Activated naive CD8-positive, alpha-beta T cell treated with anti-CD3 and anti-CD28 coated beads for 36 hours (primary cell): ENCODE data around the gene KLK2. TPM values are rescaled to one million over a fixed set of nuclear protein-coding genes. Genes with fewer than 3 reads are reported as not detected.

Experiments used
- DNase-seq: peaks from one replicate; pipeline ENCODE4 v3.0.0; 2021
- H3K27ac Mint-ChIP-seq: one replicate; pipeline ENCODE4 v1.8.0; 2022; ENCODE audit warnings: mild to moderate bottlenecking, moderate library complexity, mixed read lengths
- H3K27me3 Mint-ChIP-seq: one replicate; pipeline ENCODE4 v1.8.0; 2022; ENCODE audit warnings: mild to moderate bottlenecking, mixed read lengths
- H3K36me3 Mint-ChIP-seq: one replicate; pipeline ENCODE4 v1.8.0; 2021; ENCODE audit warnings: mild to moderate bottlenecking, mixed read lengths
- H3K4me1 Mint-ChIP-seq: one replicate; pipeline ENCODE4 v1.8.0; 2021; ENCODE audit warnings: mixed read lengths
- H3K4me3 Mint-ChIP-seq: one replicate; pipeline ENCODE4 v1.8.0; 2022; ENCODE audit warnings: mild to moderate bottlenecking, moderate library complexity, mixed read lengths
- H3K9me3 Mint-ChIP-seq: one replicate; pipeline ENCODE4 v1.8.0; 2022; ENCODE audit warnings: mixed read lengths
- total RNA-seq, 2 experiments: library from RNA; stranded (reverse); gene quantifications; one replicate each; pipeline ENCODE4 v1.2.3, GENCODE V29; 2021

Gene KLK2
- total RNA-seq, 2 experiments from 2014 or later: 0.38 to 0.45 TPM

DNA sequence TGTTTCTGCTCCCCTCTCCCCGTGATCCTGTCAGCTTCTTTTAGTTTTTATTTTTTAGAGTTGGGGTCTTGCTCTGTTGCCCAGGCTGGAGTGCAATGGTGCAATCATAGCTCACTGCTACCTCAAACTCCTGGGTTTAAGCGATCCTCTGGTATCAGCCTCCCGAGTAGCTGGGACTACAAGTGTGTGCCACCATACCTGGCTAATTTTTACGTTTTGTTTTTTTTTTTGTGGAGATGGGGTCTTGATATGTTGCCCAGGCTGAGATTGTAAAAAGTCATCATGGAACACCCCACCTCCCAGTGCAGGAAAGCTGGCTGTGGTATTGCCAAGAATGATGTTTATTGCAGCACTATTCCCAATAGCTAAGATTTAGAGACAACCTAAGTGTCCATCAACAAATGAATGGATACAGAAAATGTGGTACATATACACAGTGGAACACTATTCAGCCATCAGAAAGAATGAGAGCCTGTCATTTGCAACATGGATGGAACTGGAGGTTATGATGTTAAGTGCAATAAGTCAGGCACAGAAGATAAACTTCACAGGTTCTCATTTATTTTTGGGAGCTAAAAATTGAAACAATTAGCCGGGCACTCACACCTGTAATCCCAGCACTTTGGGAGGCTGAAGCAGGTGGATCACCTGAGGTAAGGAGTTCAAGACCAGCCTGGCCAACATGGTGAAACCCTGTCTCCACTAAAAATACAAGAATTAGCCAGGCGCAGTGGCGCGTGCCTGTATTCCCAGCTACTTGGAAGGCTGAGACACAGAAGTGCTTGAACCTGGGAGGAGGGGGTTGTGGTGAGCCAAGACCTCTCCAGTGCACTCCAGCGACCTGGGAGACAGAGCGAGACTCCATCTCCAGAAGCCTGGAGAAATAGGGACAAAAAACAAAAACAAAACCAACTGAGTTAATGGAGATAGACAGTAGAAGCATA is 33.3 kb upstream of the KLK2 start:
- peaks cover 10% of the 10 kb centered on the region for H3K4me1 Mint-ChIP-seq
- peaks cover 49% of the 10 kb centered on the region for H3K27me3 Mint-ChIP-seq
- H3K9me3 Mint-ChIP-seq: peaks cover 13% of the 10 kb centered on the region
- H3K4me3 Mint-ChIP-seq: no peak overlapping the region
- no peaks in the 10 kb centered on the region for H3K36me3 Mint-ChIP-seq
- no peak overlapping the region for H3K27ac Mint-ChIP-seq
- no peak for DNase-seq

- no peak overlapping the region for H3K4me3 Mint-ChIP-seq
- H3K36me3 Mint-ChIP-seq: no peaks in the 10 kb centered on the region
- H3K27ac Mint-ChIP-seq: no peak overlapping the region
- DNase-seq: no peak
- H3K4me1 Mint-ChIP-seq: no peaks in the 10 kb centered on the region
- H3K9me3 Mint-ChIP-seq: peaks cover 16% of the 10 kb centered on the region
- H3K27me3 Mint-ChIP-seq: peaks cover 41% of the 10 kb centered on the region
Measured at GRCh38 chr19:50842130-50842529, 31.1 kb upstream of the KLK2 start.

DNA sequence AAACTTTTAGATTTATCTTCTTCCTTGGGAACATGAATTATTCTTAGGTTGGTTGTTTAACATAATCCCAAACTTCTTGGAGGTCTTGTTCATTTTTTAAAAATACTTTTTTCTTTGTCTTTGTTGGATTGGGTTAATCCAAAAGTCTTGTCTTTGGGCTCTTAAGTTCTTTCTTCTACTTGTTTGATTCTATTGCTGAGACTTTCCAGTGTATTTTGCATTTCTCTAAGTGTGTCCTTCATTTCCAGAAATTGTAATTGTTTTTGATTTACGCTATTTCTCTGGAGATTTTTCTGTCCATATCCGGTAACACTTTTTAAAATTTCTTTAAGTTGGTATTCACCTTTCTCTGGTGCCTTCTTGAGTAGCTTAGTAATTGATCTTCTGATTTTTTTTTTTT is 30.0 kb upstream of the KLK2 start:
- Mint-ChIP-seq H3K27ac (no peak overlapping the region), H3K9me3 (peaks cover 16% of the 10 kb centered on the region), H3K27me3 (peaks cover 31% of the 10 kb centered on the region), H3K36me3 (no peaks in the 10 kb centered on the region), H3K4me1 (no peaks in the 10 kb centered on the region), H3K4me3 (no peak overlapping the region)
- no peak for DNase-seq

DNA sequence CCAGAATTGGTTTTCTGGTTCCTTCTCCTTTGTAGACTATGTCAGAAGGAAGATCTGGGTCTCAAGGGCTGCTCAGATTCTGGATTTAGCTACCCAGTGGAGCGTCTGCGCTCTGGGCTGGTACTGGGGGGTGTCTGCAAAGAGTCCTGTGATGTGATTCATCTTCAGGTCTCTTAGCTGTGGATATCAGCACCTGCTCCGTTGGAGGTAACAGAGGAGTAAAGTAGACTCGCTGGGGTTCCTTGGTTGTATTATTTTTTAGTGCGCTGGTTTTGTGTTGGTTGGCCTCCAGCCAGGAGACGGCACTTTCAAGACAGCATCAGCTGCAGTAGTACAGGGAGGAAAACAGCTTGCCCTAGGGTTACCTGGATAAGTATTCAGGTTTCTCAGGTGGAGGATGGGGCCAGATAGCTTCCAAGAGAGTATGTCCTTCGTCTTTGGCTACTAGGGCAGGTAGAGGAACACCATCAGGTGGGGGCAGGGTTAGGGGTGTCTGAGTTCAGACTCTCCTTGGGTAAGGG is 29.5 kb upstream of the KLK2 start:
- no peak for DNase-seq
- no peaks in the 10 kb centered on the region for H3K4me1 Mint-ChIP-seq
- H3K27ac Mint-ChIP-seq: no peak overlapping the region
- H3K9me3 Mint-ChIP-seq: peaks cover 16% of the 10 kb centered on the region
- no peaks in the 10 kb centered on the region for H3K36me3 Mint-ChIP-seq
- no peak overlapping the region for H3K4me3 Mint-ChIP-seq
- H3K27me3 Mint-ChIP-seq: peaks cover 32% of the 10 kb centered on the region

DNA sequence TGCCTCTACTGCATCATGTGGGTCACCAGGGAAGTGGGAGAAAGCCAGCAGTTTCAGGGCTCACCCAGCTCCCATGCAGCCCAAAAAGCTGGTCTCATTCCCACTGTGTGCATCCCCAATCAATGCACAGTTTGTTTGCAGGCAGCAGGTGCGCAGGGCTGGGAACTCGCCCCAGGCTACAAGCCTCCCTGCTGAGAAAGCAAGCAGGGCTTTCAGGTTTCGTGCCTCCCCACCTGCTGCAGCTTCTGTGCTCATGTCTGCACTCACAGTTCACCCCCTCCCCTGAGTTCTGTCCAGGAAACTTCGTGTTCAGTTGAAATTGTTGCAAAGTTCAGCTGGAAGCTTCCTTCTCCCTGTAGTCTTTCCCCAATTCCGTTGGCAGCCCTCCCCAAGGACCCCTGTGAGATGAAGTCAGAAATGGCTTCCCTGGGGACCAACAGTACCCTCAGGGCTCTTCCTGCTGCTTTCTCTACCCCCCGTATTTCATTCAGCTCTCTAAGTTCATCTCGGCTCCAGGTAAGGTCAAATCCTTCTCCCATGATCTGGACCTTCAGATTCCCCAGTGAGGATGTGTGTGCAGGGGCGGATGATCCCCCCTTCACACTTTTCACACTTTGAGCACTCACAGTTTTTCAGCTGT is 28.8 kb upstream of the KLK2 start:
- DNase-seq: no peak
- H3K4me3 Mint-ChIP-seq: no peak overlapping the region
- H3K27ac Mint-ChIP-seq: no peak overlapping the region
- H3K9me3 Mint-ChIP-seq: peaks cover 16% of the 10 kb centered on the region
- H3K27me3 Mint-ChIP-seq: peaks cover 32% of the 10 kb centered on the region
- H3K4me1 Mint-ChIP-seq: no peaks in the 10 kb centered on the region
- H3K36me3 Mint-ChIP-seq: no peaks in the 10 kb centered on the region

GRCh38 chr19:50850738-50851137 is 22.5 kb upstream of the KLK2 start:
- Mint-ChIP-seq H3K36me3 (no peaks in the 10 kb centered on the region), H3K27ac (no peak overlapping the region), H3K4me3 (no peak overlapping the region), H3K27me3 (peaks cover 37% of the 10 kb centered on the region), H3K9me3 (no peaks in the 10 kb centered on the region), H3K4me1 (no peaks in the 10 kb centered on the region)
- no peak for DNase-seq

DNA sequence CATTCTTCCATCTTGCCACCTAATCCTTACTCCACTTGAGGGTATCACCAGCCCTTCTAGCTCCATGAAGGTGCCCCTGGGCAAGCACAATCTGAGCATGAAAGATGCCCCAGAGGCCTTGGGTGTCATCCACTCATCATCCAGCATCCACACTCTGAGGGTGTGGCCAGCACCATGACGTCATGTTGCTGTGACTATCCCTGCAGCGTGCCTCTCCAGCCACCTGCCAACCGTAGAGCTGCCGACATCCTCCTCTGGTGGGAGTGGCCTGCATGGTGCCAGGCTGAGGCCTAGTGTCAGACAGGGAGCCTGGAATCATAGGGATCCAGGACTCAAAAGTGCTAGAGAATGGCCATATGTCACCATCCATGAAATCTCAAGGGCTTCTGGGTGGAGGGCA is 21.6 kb upstream of the KLK2 start:
- H3K9me3 Mint-ChIP-seq: no peaks in the 10 kb centered on the region
- H3K4me3 Mint-ChIP-seq: no peak overlapping the region
- no peaks in the 10 kb centered on the region for H3K36me3 Mint-ChIP-seq
- no peaks in the 10 kb centered on the region for H3K4me1 Mint-ChIP-seq
- no peak overlapping the region for H3K27ac Mint-ChIP-seq
- no peak for DNase-seq
- peaks cover 45% of the 10 kb centered on the region for H3K27me3 Mint-ChIP-seq

DNA sequence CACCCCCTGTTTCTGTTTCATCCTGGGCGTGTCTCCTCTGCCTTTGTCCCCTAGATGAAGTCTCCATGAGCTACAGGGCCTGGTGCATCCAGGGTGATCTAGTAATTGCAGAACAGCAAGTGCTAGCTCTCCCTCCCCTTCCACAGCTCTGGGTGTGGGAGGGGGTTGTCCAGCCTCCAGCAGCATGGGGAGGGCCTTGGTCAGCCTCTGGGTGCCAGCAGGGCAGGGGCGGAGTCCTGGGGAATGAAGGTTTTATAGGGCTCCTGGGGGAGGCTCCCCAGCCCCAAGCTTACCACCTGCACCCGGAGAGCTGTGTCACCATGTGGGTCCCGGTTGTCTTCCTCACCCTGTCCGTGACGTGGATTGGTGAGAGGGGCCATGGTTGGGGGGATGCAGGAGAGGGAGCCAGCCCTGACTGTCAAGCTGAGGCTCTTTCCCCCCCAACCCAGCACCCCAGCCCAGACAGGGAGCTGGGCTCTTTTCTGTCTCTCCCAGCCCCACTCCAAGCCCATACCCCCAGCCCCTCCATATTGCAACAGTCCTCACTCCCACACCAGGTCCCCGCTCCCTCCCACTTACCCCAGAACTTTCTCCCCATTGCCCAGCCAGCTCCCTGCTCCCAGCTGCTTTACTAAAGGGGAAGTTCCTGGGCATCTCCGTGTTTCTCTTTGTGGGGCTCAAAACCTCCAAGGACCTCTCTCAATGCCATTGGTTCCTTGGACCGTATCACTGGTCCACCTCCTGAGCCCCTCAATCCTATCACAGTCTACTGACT is 18.4 kb upstream of the KLK2 start, which contains the start of gene KLK3:
TSS of gene KLK3 (plus strand) at position 280 of the 775 bp plus-strand sequence. CDS start at position 321, 41 bp downstream.
- peaks cover 64% of the 10 kb centered on the region for H3K27me3 Mint-ChIP-seq
- no peak within 1 kb of the TSS for H3K4me3 Mint-ChIP-seq
- H3K9me3 Mint-ChIP-seq: no peaks in the 10 kb centered on the region
- DNase-seq: no peak
- no peaks in the 10 kb centered on the region for H3K4me1 Mint-ChIP-seq
- H3K36me3 Mint-ChIP-seq: no peaks in the 10 kb centered on the region
- H3K27ac Mint-ChIP-seq: no peak within 1 kb of the TSS

- Mint-ChIP-seq H3K36me3 (no peaks in the 10 kb centered on the region), H3K4me3 (no peak overlapping the region), H3K9me3 (no peaks in the 10 kb centered on the region), H3K4me1 (no peaks in the 10 kb centered on the region), H3K27ac (no peak overlapping the region), H3K27me3 (peaks cover 70% of the 10 kb centered on the region)
- DNase-seq: no peak
Measured at GRCh38 chr19:50857366-50857765, 15.9 kb upstream of the KLK2 start.

- DNase-seq: no peak
- no peaks in the 10 kb centered on the region for H3K9me3 Mint-ChIP-seq
- H3K36me3 Mint-ChIP-seq: no peaks in the 10 kb centered on the region
- no peak overlapping the region for H3K4me3 Mint-ChIP-seq
- no peak overlapping the region for H3K27ac Mint-ChIP-seq
- peaks cover 70% of the 10 kb centered on the region for H3K27me3 Mint-ChIP-seq
- no peaks in the 10 kb centered on the region for H3K4me1 Mint-ChIP-seq
Measured at GRCh38 chr19:50858886-50859285, 14.4 kb upstream of the KLK2 start.

DNA sequence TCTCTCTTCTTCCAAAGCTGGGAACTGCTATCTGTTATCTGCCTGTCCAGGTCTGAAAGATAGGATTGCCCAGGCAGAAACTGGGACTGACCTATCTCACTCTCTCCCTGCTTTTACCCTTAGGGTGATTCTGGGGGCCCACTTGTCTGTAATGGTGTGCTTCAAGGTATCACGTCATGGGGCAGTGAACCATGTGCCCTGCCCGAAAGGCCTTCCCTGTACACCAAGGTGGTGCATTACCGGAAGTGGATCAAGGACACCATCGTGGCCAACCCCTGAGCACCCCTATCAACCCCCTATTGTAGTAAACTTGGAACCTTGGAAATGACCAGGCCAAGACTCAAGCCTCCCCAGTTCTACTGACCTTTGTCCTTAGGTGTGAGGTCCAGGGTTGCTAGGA is 13.4 kb upstream of the KLK2 start:
- no peaks in the 10 kb centered on the region for H3K4me1 Mint-ChIP-seq
- no peak overlapping the region for H3K4me3 Mint-ChIP-seq

GRCh38 chr19:50861010-50861409 is 12.2 kb upstream of the KLK2 start:
- H3K27ac Mint-ChIP-seq: no peak overlapping the region
- no peaks in the 10 kb centered on the region for H3K9me3 Mint-ChIP-seq
- no peak for DNase-seq
- no peaks in the 10 kb centered on the region for H3K36me3 Mint-ChIP-seq
- no peak overlapping the region for H3K4me3 Mint-ChIP-seq
- H3K4me1 Mint-ChIP-seq: no peaks in the 10 kb centered on the region
- H3K27me3 Mint-ChIP-seq: peaks cover 60% of the 10 kb centered on the region

More for the DNA sequence above, 13.4 kb upstream of the KLK2 start:
- peaks cover 64% of the 10 kb centered on the region for H3K27me3 Mint-ChIP-seq
- no peak overlapping the region for H3K27ac Mint-ChIP-seq
- H3K9me3 Mint-ChIP-seq: no peaks in the 10 kb centered on the region
- no peaks in the 10 kb centered on the region for H3K36me3 Mint-ChIP-seq
- no peak for DNase-seq

- peaks cover 60% of the 10 kb centered on the region for H3K27me3 Mint-ChIP-seq
- H3K4me1 Mint-ChIP-seq: no peaks in the 10 kb centered on the region
- H3K36me3 Mint-ChIP-seq: no peaks in the 10 kb centered on the region
- no peak overlapping the region for H3K4me3 Mint-ChIP-seq
- H3K27ac Mint-ChIP-seq: no peak overlapping the region
- no peak for DNase-seq
- H3K9me3 Mint-ChIP-seq: no peaks in the 10 kb centered on the region
Measured at GRCh38 chr19:50861496-50862286, 11.5 kb upstream of the KLK2 start.

- H3K36me3 Mint-ChIP-seq: no peaks in the 10 kb centered on the region
- peaks cover 1% of the 10 kb centered on the region for H3K9me3 Mint-ChIP-seq
- no peak overlapping the region for H3K4me3 Mint-ChIP-seq
- H3K27me3 Mint-ChIP-seq: peaks cover 45% of the 10 kb centered on the region
- H3K27ac Mint-ChIP-seq: no peak overlapping the region
- no peak for DNase-seq
- H3K4me1 Mint-ChIP-seq: peaks cover 1% of the 10 kb centered on the region
Measured at GRCh38 chr19:50869479-50869878, 3.8 kb upstream of the KLK2 start.
